HepG2 (cell line): ENCODE data around the gene FCGR3A.
"Not testable (repeated sequence)": the region's sequence is repeated elsewhere in the genome, so short reads cannot be mapped to it uniquely, and the experiment has no call there.

ENCODE experiments used
- CREB1 ChIP-seq, 2 experiments: fragments of 450-650 bp in 1 of 2; IDR thresholded peaks; 2 replicates each; pipeline ENCODE4 v1.6.1; 2016 to 2017; ENCODE audit warnings: control low read depth in 1 of 2, mild to moderate bottlenecking in 1 of 2, missing compliant biosample characterization in 1 of 2, missing genetic modification characterization in 1 of 2
- EEA1 ChIP-seq: sonication (generic); formaldehyde crosslinking; IDR thresholded peaks from 2 replicates; pipeline ENCODE4 v1.5.1; 2020; ENCODE audit warnings: mild to moderate bottlenecking, missing genetic modification reagents, borderline replicate concordance
- EP300 ChIP-seq, 3 experiments: sonication (generic) in 1 of 3; formaldehyde crosslinking in 1 of 3; IDR thresholded peaks; 2 replicates each; pipeline versions ENCODE4 v1.5.1 to v1.6.1; 2011 to 2020; ENCODE audit warnings: low read depth in 2 of 3, low read length in 2 of 3, borderline replicate concordance in 1 of 3, improper control_type of control experiment in 1 of 3, mild to moderate bottlenecking in 1 of 3, missing genetic modification reagents in 1 of 3, moderate library complexity in 1 of 3
- ESRRA ChIP-seq: sonication (generic); formaldehyde crosslinking; IDR thresholded peaks from 2 replicates; pipeline ENCODE4 v1.5.1; 2020; ENCODE audit warnings: mild to moderate bottlenecking, low read depth, missing genetic modification reagents
- FOXA1 ChIP-seq, 2 experiments: fragments of 450-650 bp in 1 of 2; sonication (generic) in 1 of 2; formaldehyde crosslinking in 1 of 2; IDR thresholded peaks; 2 replicates each; pipeline versions ENCODE4 v1.4.0 to v1.6.1; 2016 to 2020; ENCODE audit warnings: missing genetic modification reagents in 1 of 2
- HDAC1 ChIP-seq: sonication (generic); formaldehyde crosslinking; IDR thresholded peaks from 2 replicates; pipeline ENCODE4 v1.5.1; 2020; ENCODE audit warnings: mild to moderate bottlenecking, missing genetic modification reagents
- HOXA7 ChIP-seq: sonication (generic); formaldehyde crosslinking; IDR thresholded peaks from 2 replicates; pipeline ENCODE4 v1.8.1; 2022; ENCODE audit warnings: mild to moderate bottlenecking, missing genetic modification reagents, moderate library complexity
- KDM5B ChIP-seq: sonication (generic); formaldehyde crosslinking; IDR thresholded peaks from 2 replicates; pipeline ENCODE4 v1.4.0; 2020; ENCODE audit warnings: missing genetic modification reagents, mild to moderate bottlenecking, borderline replicate concordance
- NFATC3 ChIP-seq: sonication (generic); formaldehyde crosslinking; IDR thresholded peaks from 2 replicates; pipeline ENCODE4 v1.5.1; 2020; ENCODE audit warnings: mild to moderate bottlenecking, missing genetic modification reagents
- POLR2A ChIP-seq, 2 experiments: IDR thresholded peaks; 2 replicates each; pipeline ENCODE4 v1.6.1; 2011; ENCODE audit warnings: low read depth in 2 of 2, low read length in 2 of 2, mild to moderate bottlenecking in 1 of 2, moderate library complexity in 1 of 2; ENCODE audit not compliant: insufficient read depth in 1 of 2
- ZNF276 ChIP-seq: sonication (generic); formaldehyde crosslinking; IDR thresholded peaks from 2 replicates; pipeline ENCODE4 v1.4.0; 2020; ENCODE audit warnings: mild to moderate bottlenecking, low read depth, missing genetic modification reagents
- ZNF430 ChIP-seq: sonication (generic); formaldehyde crosslinking; IDR thresholded peaks from 2 replicates; pipeline ENCODE4 v1.9.0; 2021; ENCODE audit warnings: mild to moderate bottlenecking, missing genetic modification reagents
- TF ChIP-seq, protein P1 (sequence below): sonication (generic); formaldehyde crosslinking; IDR thresholded peaks from 2 replicates; pipeline ENCODE4 v1.5.0; 2020; ENCODE audit warnings: mild to moderate bottlenecking, missing genetic modification reagents, moderate library complexity
- TF ChIP-seq, protein P2 (sequence below): sonication (generic); formaldehyde crosslinking; IDR thresholded peaks from 2 replicates; pipeline ENCODE4 v1.5.0; 2020; ENCODE audit warnings: missing genetic modification reagents

- not testable (repeated sequence) for TF ChIP-seq HOXA7; KDM5B (CRISPR knock-in tag); ESRRA (CRISPR knock-in tag); HDAC1 (CRISPR knock-in tag); EEA1; ZNF430 (CRISPR knock-in tag); ZNF276 (CRISPR knock-in tag); CREB1 (IDR thresholded peaks at IDR 0.05); CREB1 (CRISPR knock-in tag; IDR thresholded peaks at IDR 0.05); POLR2A (IDR thresholded peaks at IDR 0.05; ENCODE audit: insufficient read depth in 1 of 2, low read depth in 2 of 2, low read length in 2 of 2); NFATC3 (CRISPR knock-in tag); FOXA1 (IDR thresholded peaks at IDR 0.05); FOXA1 (CRISPR knock-in tag; IDR thresholded peaks at IDR 0.05); EP300 (IDR thresholded peaks at IDR 0.05; ENCODE audit: low read depth in 2 of 2, low read length in 2 of 2); EP300 (CRISPR knock-in tag; IDR thresholded peaks at IDR 0.05; ENCODE audit: borderline replicate concordance)
- TF ChIP-seq, protein P1, sequence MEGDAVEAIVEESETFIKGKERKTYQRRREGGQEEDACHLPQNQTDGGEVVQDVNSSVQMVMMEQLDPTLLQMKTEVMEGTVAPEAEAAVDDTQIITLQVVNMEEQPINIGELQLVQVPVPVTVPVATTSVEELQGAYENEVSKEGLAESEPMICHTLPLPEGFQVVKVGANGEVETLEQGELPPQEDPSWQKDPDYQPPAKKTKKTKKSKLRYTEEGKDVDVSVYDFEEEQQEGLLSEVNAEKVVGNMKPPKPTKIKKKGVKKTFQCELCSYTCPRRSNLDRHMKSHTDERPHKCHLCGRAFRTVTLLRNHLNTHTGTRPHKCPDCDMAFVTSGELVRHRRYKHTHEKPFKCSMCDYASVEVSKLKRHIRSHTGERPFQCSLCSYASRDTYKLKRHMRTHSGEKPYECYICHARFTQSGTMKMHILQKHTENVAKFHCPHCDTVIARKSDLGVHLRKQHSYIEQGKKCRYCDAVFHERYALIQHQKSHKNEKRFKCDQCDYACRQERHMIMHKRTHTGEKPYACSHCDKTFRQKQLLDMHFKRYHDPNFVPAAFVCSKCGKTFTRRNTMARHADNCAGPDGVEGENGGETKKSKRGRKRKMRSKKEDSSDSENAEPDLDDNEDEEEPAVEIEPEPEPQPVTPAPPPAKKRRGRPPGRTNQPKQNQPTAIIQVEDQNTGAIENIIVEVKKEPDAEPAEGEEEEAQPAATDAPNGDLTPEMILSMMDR (CRISPR knock-in tag) = not testable (repeated sequence)
- TF ChIP-seq, protein P2, sequence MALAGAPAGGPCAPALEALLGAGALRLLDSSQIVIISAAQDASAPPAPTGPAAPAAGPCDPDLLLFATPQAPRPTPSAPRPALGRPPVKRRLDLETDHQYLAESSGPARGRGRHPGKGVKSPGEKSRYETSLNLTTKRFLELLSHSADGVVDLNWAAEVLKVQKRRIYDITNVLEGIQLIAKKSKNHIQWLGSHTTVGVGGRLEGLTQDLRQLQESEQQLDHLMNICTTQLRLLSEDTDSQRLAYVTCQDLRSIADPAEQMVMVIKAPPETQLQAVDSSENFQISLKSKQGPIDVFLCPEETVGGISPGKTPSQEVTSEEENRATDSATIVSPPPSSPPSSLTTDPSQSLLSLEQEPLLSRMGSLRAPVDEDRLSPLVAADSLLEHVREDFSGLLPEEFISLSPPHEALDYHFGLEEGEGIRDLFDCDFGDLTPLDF (CRISPR knock-in tag) = not testable (repeated sequence)
Measured at GRCh38 chr1:161524742-161525291, 24.8 kb downstream of the FCGR3A start.
